Naive thymus-derived CD4-positive, alpha-beta T cell (primary cell): ENCODE results near the gene ANP32A. TPM values are rescaled to one million over a fixed set of nuclear protein-coding genes. Genes with fewer than 3 reads are reported as not detected.
"Not testable (repeated sequence)": the region's sequence is repeated elsewhere in the genome, so short reads cannot be mapped to it uniquely, and the experiment has no call there.

Experiments
- ATAC-seq: fragments of 150-1000 bp; cut with Tn5 transposase; 2 replicates; pipeline ENCODE4 v1.10.0; 2021; ENCODE audit warnings: mild to moderate bottlenecking, moderate library complexity
- CTCF ChIA-PET: fragments of 350-600 bp; sonication (Branson Sonifier 250); formaldehyde crosslinking; loops from one replicate; lab custom pipeline; 2021; ENCODE audit warnings: antibody characterized with exemption; lab: Charles Lee
- POLR2A ChIA-PET: fragments of 350-600 bp; sonication (Branson Sonifier 250); formaldehyde crosslinking; loops from one replicate; lab custom pipeline; 2021; ENCODE audit warnings: antibody characterized with exemption, inconsistent platforms; lab: Charles Lee
- DNase-seq, 9 donors: peaks; one replicate each; pipeline versions ENCODE4 v3.0.0 to v3.0.0-alpha.2; 2020 to 2022; ENCODE audit warnings: mixed read lengths in 1 of 9
- H3K27ac ChIP-seq: one replicate; pipeline ENCODE4 v1.7.0; 2013; ENCODE audit warnings: mild to moderate bottlenecking, low read depth, low read length, moderate library complexity
- H3K27me3 ChIP-seq, 2 donors: one replicate each; pipeline ENCODE4 v1.7.0; 2013; ENCODE audit warnings: low read length in 2 of 2, mild to moderate bottlenecking in 2 of 2, moderate library complexity in 2 of 2; ENCODE audit not compliant: control insufficient read depth in 2 of 2, insufficient read depth in 2 of 2
- H3K36me3 ChIP-seq, 3 experiments: 1 replicate in 2 of 3; 2 replicates in 1 of 3; pipeline ENCODE4 v1.7.0; 2013; ENCODE audit warnings: low read length in 3 of 3, mild to moderate bottlenecking in 3 of 3, moderate library complexity in 1 of 3; ENCODE audit not compliant: insufficient read depth in 3 of 3, control insufficient read depth in 2 of 3
- H3K4me1 ChIP-seq, 2 donors: one replicate each; pipeline ENCODE4 v1.7.0; 2013; ENCODE audit warnings: low read length in 2 of 2, mild to moderate bottlenecking in 2 of 2, moderate library complexity in 1 of 2; ENCODE audit not compliant: control insufficient read depth in 2 of 2, insufficient read depth in 2 of 2
- H3K4me3 ChIP-seq: 2 replicates; pipeline ENCODE4 v1.7.0; 2013; ENCODE audit warnings: mild to moderate bottlenecking, low read length
- H3K9me3 ChIP-seq, 3 experiments: 1 replicate in 2 of 3; 2 replicates in 1 of 3; pipeline ENCODE4 v1.7.0; 2013; ENCODE audit warnings: low read length in 3 of 3; ENCODE audit not compliant: control insufficient read depth in 2 of 3
- H3K27ac Mint-ChIP-seq, 9 donors: one replicate each; pipeline ENCODE4 v1.8.0; 2020 to 2022; ENCODE audit warnings: mixed read lengths in 9 of 9, mild to moderate bottlenecking in 8 of 9, moderate library complexity in 5 of 9, inconsistent platforms in 2 of 9
- H3K27me3 Mint-ChIP-seq, 5 donors: one replicate each; pipeline ENCODE4 v1.8.0; 2021 to 2022; ENCODE audit warnings: mixed read lengths in 5 of 5, mild to moderate bottlenecking in 1 of 5
- H3K36me3 Mint-ChIP-seq, 5 donors: one replicate each; pipeline ENCODE4 v1.8.0; 2020 to 2022; ENCODE audit warnings: mixed read lengths in 5 of 5, mild to moderate bottlenecking in 3 of 5, inconsistent platforms in 1 of 5
- H3K4me1 Mint-ChIP-seq, 7 donors: one replicate each; pipeline ENCODE4 v1.8.0; 2020 to 2022; ENCODE audit warnings: mixed read lengths in 7 of 7, mild to moderate bottlenecking in 3 of 7, inconsistent platforms in 1 of 7
- H3K4me3 Mint-ChIP-seq, 10 donors: one replicate each; pipeline ENCODE4 v1.8.0; 2020 to 2022; ENCODE audit warnings: mild to moderate bottlenecking in 10 of 10, mixed read lengths in 10 of 10, moderate library complexity in 6 of 10, inconsistent platforms in 2 of 10
- H3K9me3 Mint-ChIP-seq, 11 donors: one replicate each; pipeline ENCODE4 v1.8.0; 2020 to 2022; ENCODE audit warnings: mixed read lengths in 11 of 11, mild to moderate bottlenecking in 4 of 11, inconsistent platforms in 1 of 11, moderate library complexity in 1 of 11
- intact Hi-C, 2 donors: fragments of 100-400 bp; cut with micrococcal nuclease; formaldehyde crosslinking; loops; one replicate each; pipeline ENCODE4 v1.15.1; 2023
- polyA plus RNA-seq, 2 donors: library from polyadenylated mRNA; unstranded; fragments of 300-500 nt; fragmentation: Illumina TruSeq; gene quantifications; one replicate each; pipeline ENCODE4 v1.2.3, GENCODE V29; 2021
- total RNA-seq, 6 experiments: library from RNA in 5 of 6; stranded (reverse) in 5 of 6; gene quantifications; 1 replicate in 5 of 6; 2 replicates in 1 of 6; pipeline ENCODE4 v1.2.3 and lab custom pipeline; 2021 to 2026

ANP32A gene
- total and polyA plus RNA-seq, 7 experiments from 2014 or later, result 86.1 to 229 (median 111) TPM

- Mint-ChIP-seq H3K27me3 (peaks cover 0 to 29% (median 5%) of the 10 kb centered on the region in 5 donors), H3K27ac (no peak overlapping the region), H3K9me3 (peaks cover 0 to 3% (median 0%) of the 10 kb centered on the region in 11 donors), H3K4me1 (peaks cover 0 to 3% (median 0%) of the 10 kb centered on the region in 7 donors), H3K36me3 (no peaks in the 10 kb centered on the region), H3K4me3 (no peak overlapping the region)
- intact Hi-C loops, result no loop called here
- ChIA-PET CTCF (interaction anchor here (0.5 to 0.8 kb wide), 2 partner anchors 9 to 29 kb away, joined by 3 read pairs; no protein-coding TSS in a partner anchor), POLR2A (no interaction called here)
- DNase-seq (no peak), ATAC-seq (no peak)
- no peak overlapping the region for H3K4me3 ChIP-seq
- no peak overlapping the region for H3K27ac ChIP-seq
- no peaks in the 10 kb centered on the region for H3K36me3 ChIP-seq
- H3K9me3 ChIP-seq, result no peaks in the 10 kb centered on the region
- no peaks in the 10 kb centered on the region for H3K27me3 ChIP-seq
- no peaks in the 10 kb centered on the region for H3K4me1 ChIP-seq
These were observed 52.4 kb downstream of the ANP32A start for GRCh38 chr15:68768321-68768720.

DNA sequence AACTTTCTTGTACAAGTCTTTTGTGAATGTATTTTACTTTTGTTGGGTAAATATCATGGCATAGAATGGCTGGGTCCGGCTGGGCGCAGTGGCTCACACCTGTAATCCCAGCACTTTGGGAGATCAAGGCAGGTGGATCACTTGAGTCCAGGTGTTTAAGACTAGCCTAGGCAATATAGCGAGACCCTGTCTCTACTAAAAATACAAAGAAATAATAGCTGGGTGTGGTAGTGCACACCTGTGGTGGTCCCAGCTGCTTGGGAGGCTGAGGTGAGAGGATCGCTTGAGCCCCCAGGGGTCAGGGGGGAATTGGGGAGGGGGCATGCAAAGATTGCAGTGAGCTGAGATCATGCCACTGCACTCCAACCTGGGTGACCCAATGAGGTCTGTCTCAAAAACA lies 52.9 kb downstream of the ANP32A start:
- no peak for ATAC-seq
- no peaks in the 10 kb centered on the region for H3K27me3 ChIP-seq
- intact Hi-C loops, result no loop called here
- no peaks in the 10 kb centered on the region for H3K4me1 ChIP-seq
- ChIA-PET CTCF (interaction anchor here (0.8 kb wide), 1 partner anchor 28 kb away, joined by 3 read pairs; no protein-coding TSS in a partner anchor), POLR2A (no interaction called here)
- no peaks in the 10 kb centered on the region for H3K36me3 ChIP-seq
- H3K27ac ChIP-seq, result no peak overlapping the region
- Mint-ChIP-seq H3K27me3 (peaks cover 0 to 34% (median 6%) of the 10 kb centered on the region in 5 donors), H3K27ac (no peak overlapping the region), H3K4me3 (no peak overlapping the region), H3K9me3 (peaks cover 0 to 3% (median 0%) of the 10 kb centered on the region in 11 donors), H3K36me3 (no peaks in the 10 kb centered on the region), H3K4me1 (peaks cover 0 to 3% (median 0%) of the 10 kb centered on the region in 7 donors)
- no peak for DNase-seq
- H3K9me3 ChIP-seq, result no peaks in the 10 kb centered on the region
- no peak overlapping the region for H3K4me3 ChIP-seq

DNA sequence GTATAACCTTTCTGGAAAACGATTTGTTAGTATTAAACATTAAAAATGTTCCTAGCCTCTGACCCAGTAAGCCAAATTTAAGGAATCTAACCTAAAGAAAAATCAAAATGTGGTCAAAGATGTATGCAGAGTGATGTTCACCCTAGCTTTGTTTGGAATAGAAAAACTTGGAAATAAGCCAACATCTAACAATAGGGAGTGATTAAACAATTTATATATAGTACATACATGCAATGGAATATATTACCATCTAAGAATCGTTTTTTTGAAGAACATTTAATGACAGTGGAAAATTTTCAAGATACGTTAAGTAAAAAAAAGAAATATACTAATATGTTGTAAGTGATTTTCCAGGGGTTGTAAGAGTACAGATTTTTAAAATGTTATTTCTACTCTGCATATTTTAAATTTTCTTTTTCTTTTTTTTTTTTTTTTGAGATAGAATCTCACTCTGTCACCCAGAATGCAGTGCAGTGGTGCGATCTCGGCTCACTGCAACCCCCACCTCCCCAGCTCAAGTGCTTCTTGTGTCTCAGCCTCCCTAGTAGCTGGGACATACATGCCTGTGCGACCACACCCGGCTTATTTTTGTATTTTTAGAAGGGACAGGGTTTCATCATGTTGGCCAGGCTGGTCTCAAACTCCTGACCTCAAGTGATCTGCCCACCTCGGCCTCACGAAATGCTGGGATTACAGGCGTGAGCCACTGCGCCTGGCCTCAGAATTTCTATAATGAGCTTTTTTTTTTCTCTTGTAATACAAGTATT lies 54.9 kb downstream of the ANP32A start:
- Histone ChIP-seq H3K4me1 (no peaks in the 10 kb centered on the region), H3K27ac (no peak overlapping the region), H3K9me3 (no peaks in the 10 kb centered on the region), H3K36me3 (no peaks in the 10 kb centered on the region), H3K27me3 (no peaks in the 10 kb centered on the region), H3K4me3 (no peak overlapping the region)
- POLR2A ChIA-PET, result no interaction called here
- no peak overlapping the region for H3K4me3 Mint-ChIP-seq
- CTCF ChIA-PET, result no interaction called here
- peak overlapping the region in 1 of 9 donors; percentile 20 for H3K27ac Mint-ChIP-seq
- no peak for DNase-seq
- no peaks in the 10 kb centered on the region for H3K9me3 Mint-ChIP-seq
- no peak for ATAC-seq
- peaks cover 0 to 48% (median 7%) of the 10 kb centered on the region in 5 donors for H3K27me3 Mint-ChIP-seq
- peaks cover 0 to 3% (median 0%) of the 10 kb centered on the region in 7 donors for H3K4me1 Mint-ChIP-seq
- no peaks in the 10 kb centered on the region for H3K36me3 Mint-ChIP-seq
- intact Hi-C loops, result no loop called here

- H3K27ac ChIP-seq, result no peak overlapping the region
- no peak overlapping the region for H3K27ac Mint-ChIP-seq
- no peaks in the 10 kb centered on the region for H3K36me3 ChIP-seq
- H3K27me3 Mint-ChIP-seq, result peaks cover 7 to 59% (median 20%) of the 10 kb centered on the region in 5 donors
- peaks cover 0 to 3% (median 0%) of the 10 kb centered on the region in 7 donors for H3K4me1 Mint-ChIP-seq
- no peak overlapping the region for H3K4me3 ChIP-seq
- CTCF ChIA-PET, result no interaction called here
- no peaks in the 10 kb centered on the region for H3K27me3 ChIP-seq
- DNase-seq (no peak), ATAC-seq (no peak)
- POLR2A ChIA-PET, result no interaction called here
- intact Hi-C loops, result no loop called here
- H3K4me3 Mint-ChIP-seq, result no peak overlapping the region
- H3K9me3 Mint-ChIP-seq, result peaks cover 0 to 2% (median 0%) of the 10 kb centered on the region in 11 donors
- no peaks in the 10 kb centered on the region for H3K36me3 Mint-ChIP-seq
- H3K9me3 ChIP-seq, result no peaks in the 10 kb centered on the region
- H3K4me1 ChIP-seq, result no peaks in the 10 kb centered on the region
These were observed 56.6 kb downstream of the ANP32A start for GRCh38 chr15:68764090-68764489.

- Mint-ChIP-seq H3K4me3 (no peak overlapping the region), H3K4me1 (no peaks in the 10 kb centered on the region), H3K27me3 (peaks cover 11 to 58% (median 19%) of the 10 kb centered on the region in 5 donors), H3K9me3 (peaks cover 0 to 2% (median 0%) of the 10 kb centered on the region in 11 donors), H3K36me3 (no peaks in the 10 kb centered on the region), H3K27ac (no peak overlapping the region)
- POLR2A ChIA-PET, result no interaction called here
- CTCF ChIA-PET, result interaction anchor here (1.4 kb wide), 1 partner anchor 65 kb away, joined by 4 read pairs; no protein-coding TSS in a partner anchor
- no peak overlapping the region for H3K4me3 ChIP-seq
- no peaks in the 10 kb centered on the region for H3K36me3 ChIP-seq
- H3K9me3 ChIP-seq, result no peaks in the 10 kb centered on the region
- ATAC-seq, result no peak
- intact Hi-C loops, result no loop called here
- no peak overlapping the region for H3K27ac ChIP-seq
- H3K27me3 ChIP-seq, result no peaks in the 10 kb centered on the region
- no peaks in the 10 kb centered on the region for H3K4me1 ChIP-seq
- DNase-seq, result no peak
These were observed 57.6 kb downstream of the ANP32A start for GRCh38 chr15:68763063-68763462.

DNA sequence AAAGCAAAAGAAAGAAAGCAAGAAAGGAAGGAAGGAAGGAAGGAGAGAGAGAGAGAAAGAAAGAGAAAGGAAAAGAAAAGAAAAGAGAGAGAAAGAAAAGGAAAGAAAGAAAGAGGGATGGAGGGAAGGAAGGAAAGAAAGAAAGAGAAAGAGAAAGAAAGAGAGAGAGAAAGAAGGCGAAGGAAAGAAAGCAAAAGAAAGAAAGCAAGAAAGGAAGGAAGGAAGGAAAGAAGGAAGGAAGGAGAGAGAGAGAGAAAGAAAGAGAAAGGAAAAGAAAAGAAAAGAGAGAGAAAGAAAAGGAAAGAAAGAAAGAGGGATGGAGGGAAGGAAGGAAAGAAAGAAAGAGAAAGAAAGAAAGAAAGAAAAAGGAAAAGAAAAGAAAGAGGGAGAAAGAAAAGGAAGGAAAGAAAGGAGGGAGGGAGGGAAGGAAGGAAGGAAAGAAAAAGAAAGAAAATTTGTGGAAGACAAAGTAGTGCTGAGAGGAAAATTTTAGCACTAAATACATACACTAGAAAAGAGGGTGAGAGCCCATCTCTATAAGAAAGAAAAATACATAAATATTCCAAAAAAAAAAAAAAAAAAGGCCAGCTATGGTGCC lies 60.6 kb downstream of the ANP32A start:
- H3K4me3 Mint-ChIP-seq, H3K4me1 ChIP-seq, ATAC-seq, H3K27ac ChIP-seq, H3K36me3 Mint-ChIP-seq, H3K4me1 Mint-ChIP-seq, H3K4me3 ChIP-seq, H3K27ac Mint-ChIP-seq, POLR2A ChIA-PET, H3K36me3 ChIP-seq, H3K27me3 ChIP-seq, H3K9me3 Mint-ChIP-seq, DNase-seq, intact Hi-C loops, H3K9me3 ChIP-seq: not testable (repeated sequence)
- CTCF ChIA-PET, result interaction anchor here (0.7 kb wide), 1 partner anchor 8 kb away, joined by 3 read pairs; no protein-coding TSS in a partner anchor
- peaks cover 13 to 50% (median 19%) of the 10 kb centered on the region in 5 donors for H3K27me3 Mint-ChIP-seq
